GM21360 (cell line): ENCODE measurements around the gene PPIP5K2.
A peak's percentile ranks its signal among the peaks of the same experiment; 100 is the strongest.
"Not testable (repeated sequence)": the region's sequence is repeated elsewhere in the genome, so short reads cannot be mapped to it uniquely, and the experiment has no call there.

Experiments
- ATAC-seq: cut with Tn5 transposase; IDR thresholded peaks from one replicate; pipeline ENCODE4 v1.9.1; 2021; ENCODE audit warnings: mild to moderate bottlenecking, moderate library complexity; ENCODE audit not compliant: unreplicated experiment

PPIP5K2 gene

DNA sequence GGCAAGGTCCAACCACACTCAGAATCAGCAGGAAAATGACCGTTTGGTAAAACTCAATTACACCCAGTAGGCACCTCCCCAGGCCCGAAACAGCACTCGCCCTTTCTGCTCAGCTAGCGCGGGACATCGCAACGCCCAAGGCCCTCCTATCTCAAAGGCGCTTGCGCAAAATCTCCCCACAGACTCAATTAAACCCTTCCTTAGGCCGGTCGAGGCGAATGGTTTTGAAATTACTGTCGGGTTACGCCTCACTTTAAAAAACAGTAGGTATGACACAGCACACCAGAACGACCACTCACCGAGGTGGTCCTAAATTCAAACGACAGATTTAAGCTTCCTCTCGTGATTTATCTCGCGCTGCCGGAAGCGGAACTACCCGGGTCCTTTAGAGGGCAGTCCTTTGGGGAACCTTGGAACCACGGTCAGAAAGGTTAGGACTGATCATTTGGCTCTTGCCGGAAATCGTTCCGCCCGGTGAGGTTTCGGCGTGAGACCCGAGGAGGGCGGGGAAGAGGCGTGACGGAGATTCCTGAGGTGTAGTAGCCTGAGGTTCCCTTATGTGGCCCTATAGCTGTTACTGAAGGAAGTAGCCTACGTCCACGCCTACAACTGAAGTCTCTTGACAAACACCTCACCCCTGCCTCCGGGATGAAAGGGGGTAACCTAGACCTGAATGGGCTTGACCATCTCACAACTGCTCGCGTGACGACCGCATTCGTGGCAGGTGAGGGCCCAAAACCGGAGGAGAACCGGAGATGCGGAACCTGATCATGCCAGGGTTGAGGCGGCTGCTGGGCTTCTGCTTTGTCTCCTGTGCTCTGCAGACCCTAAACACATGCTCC lies at the start of gene PPIP5K2, which contains the start of gene GIN1:
TSS of gene PPIP5K2 (plus strand) at position 537 of the 842 bp plus-strand sequence. CDS start 9,289 bp downstream, outside the sequence.
TSS of gene GIN1 (minus strand) at position 374 of the 842 bp plus-strand sequence. CDS start 11,431 bp downstream, outside the sequence.
- ATAC-seq, result peak; percentile 93

DNA sequence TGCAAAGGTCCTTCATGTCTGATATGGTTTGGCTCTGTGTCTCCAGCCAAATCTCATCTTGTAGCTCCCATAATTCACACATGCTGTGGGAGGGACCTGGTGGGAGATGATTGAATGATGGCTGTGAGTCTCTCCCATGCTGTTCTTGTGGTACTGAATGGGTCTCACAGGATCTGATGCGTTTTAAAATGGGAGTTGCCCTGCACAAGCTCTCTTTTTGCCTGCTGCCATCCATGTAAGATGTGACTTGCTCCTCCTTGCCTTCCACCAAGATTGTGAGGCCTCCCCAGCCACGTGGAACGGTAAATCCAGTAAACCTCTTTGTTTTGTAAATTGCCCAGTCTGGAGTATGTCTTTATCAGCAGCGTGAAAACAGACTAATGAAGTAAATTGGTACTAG lies 46.6 kb upstream of the PPIP5K2 start:
- not testable (repeated sequence) for ATAC-seq

DNA sequence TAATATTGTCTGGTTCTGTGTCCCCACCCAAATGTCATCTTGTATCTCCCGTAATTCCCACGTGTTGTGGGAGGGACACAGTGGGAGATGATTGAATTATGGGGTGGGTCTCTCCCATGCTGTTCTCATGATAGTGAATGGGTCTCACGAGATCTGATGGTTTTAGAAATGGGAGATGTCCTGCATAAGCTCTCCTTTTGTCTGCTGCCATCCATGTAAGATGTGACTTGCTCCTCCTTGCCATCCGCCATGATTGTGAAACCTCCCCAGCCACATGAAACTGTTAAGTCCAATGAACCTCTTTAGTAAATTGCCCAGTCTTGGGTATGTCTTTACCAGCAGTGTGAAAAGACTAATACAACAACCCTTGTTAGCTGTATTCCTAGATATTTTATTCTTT lies 44.7 kb upstream of the PPIP5K2 start:
- no peak for ATAC-seq

DNA sequence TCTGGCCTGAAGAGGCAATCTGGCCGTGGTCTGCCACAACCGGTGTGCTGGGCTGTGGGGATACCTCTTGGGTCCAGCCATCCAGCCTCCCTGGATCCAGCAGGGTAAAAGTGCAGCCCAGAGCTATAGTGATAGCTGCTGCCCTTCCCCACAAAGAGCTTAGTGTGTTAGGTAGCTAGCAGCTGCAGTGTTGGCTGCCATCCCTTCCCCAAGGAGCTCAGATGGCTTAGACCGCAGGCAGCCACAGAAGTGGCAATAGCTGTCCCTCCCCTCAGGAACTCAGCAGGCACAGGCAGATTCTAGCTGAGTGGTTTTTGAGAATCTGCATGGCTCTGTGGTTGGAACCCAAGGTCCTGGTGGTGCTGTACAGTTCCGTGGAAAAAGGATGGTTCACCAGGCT lies 40.3 kb upstream of the PPIP5K2 start:
- ATAC-seq, result no peak

DNA sequence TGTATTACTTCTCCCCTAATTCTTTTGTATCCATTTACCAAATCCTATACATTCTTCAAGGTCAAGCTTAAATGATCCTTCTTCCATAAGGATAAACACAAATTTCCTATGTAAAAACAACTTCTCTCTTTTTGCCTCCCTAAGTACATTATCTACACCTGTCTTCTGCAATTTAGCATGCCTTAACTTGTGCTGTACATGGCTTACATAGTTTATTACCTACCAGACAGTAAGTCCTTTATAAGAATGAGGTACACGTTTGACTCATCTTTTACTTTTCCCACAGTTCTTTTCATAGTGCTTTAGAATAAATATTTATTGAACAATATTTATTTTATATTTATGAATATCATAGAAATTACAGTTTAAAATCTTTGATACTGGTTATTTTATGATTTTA lies 33.6 kb upstream of the PPIP5K2 start:
- no peak for ATAC-seq

DNA sequence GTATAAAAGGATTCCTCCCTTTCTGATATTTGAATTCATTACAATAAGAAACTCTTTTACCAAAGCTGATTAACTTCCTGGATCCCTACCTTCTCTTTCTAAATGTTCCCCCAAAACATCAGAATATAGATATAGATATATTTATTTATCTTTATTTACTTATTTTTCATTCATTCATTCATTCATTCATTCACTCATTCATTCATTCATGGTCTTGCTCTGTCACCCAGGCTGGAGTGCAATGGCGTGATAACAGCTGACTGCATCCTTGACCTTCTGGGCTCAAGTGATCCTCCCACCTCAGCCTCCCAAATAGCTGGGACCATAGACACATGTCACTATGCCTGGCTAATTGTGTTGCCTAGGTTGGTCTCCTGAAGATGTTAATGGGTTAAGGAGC lies 30.8 kb upstream of the PPIP5K2 start:
- ATAC-seq, result no peak

DNA sequence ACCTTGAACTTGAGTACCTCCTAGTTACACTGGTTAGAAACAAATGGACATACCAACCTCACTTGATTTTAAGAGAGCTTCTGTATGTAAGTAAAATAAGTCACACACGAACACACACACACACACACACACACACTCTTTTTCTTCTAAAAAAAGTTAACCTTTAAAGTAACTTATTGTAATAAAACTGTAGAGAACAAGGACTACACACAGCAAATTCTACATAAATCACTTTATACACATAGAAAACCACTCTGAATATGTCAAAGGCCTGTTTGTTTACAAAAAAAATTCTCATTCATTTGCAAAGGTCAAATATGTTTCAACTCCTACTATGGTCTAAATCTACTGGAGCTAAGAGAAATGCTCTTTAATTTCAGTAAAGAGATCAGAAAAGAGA lies 29.3 kb upstream of the PPIP5K2 start:
- no peak for ATAC-seq

DNA sequence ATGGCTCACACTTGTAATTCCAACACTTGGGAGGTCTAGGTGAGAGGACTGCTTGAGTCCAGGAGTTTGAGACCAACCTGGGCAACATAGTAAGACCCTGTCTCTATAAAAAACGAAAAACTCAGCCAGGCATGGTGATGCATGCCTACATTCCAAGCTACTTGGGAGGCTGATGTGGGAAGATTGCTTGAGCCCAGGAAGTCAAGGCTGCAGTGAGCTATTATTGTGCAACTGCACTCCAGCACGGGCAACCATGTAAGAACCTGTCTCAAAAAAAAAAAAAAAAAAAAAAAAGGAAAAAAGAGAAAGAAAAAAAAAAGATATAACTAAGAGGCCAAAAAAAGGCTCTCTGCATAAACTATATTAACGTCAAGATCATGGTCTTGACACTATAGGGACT lies 27.4 kb upstream of the PPIP5K2 start:
- ATAC-seq, result no peak

DNA sequence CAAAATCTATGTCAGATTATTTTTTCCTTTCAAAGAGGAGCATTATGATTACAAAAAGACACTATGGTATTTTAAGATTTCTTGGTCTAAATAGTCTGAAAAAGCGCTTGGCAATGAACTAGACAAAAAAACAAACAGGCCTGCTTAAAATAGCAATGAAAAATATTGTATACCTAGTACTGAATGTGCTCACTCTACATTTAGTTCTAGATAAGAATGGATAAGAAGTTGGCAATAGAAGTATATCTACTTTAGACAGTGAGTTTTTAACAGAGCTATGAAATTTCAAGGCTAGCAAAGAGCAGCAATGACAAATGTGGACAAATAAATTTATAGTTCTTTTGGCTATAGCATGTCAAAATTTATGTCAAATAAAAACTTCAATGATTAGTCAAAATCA lies 26.4 kb upstream of the PPIP5K2 start:
- ATAC-seq, result no peak

DNA sequence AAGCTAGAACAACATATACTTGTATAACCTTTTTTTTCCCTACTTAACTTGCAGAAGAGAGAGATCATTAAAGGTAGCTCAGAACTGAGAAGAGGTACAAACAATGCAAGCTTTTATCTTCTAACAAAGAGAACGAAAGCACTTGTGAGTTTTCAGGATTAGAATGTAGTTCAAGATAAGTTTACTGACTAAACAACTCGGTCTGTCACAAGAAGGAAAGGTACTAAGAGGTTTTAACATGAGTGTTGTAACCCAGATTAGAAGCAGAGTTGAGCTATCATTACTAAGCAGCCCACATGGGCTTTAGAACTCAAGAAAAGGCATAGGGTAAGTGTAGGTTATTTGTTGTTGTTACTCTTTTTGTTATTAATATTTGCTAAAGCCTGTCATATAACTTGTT lies 25.4 kb upstream of the PPIP5K2 start:
- no peak for ATAC-seq

DNA sequence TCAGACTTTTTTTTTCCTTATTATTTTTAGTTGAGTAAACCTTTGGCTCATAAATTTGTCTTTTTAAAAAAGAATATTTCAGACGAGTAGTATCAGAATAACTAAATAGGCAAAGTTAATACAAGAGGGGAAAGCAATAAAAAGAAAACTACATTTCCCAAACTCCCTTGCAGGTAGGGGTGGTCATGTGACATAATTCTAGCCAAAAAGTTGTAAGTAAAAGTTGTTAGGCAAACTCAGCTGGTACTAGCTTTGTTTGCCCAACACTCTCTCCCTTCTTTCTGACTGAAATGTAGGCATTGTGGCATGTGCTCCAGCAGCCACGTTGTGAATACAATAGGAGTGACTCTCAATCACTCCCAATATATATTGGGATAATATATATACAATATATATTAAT lies 21.1 kb upstream of the PPIP5K2 start:
- no peak for ATAC-seq

DNA sequence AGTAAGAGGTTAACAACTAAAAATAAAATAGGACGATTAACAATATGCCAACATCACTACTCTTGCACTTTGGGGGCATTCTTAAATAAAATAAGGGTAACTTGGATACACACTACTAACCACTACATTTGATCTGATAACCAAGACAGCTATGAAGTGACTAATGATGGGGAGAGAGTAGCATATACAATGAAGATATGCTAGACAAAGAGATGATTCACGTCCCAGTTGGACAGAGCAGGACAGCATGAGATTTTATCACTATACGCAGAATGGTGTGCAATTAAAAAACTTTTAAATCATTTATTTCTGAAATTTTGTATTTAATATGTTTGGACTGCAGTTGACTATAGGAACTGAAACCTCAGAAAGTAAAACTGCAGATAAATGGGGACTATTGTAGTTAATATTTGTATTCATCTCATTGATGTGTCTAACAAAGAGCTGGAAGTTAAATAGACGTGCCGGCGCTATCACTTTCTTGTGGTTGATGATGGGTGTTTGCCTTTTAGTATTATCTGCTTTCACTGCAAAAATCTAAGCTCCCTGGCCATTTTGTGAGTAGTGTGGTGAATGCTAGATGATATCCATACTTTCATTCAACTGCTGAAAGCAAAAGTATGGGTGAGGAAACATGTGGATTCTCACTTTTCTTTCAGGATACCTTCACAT lies 18.9 kb upstream of the PPIP5K2 start:
- ATAC-seq, result no peak

DNA sequence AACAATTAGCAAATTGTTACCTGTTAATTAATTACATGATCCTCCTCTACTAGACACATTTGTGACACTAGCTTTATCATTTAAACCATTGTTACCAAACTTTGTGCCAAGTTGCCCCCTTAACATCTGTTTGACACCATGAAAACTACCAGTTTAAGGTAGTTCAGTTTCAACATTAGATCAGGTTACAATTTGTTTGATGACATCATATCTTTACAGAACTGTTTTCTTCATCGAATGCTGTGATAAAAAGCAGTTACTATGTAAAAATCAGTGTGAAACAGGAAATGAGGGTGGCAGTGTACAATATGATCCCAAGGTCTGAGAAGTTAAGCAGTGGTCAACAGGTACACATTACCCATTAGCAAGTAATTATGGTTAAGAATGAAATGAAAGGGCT lies 17.9 kb upstream of the PPIP5K2 start:
- ATAC-seq, result no peak

DNA sequence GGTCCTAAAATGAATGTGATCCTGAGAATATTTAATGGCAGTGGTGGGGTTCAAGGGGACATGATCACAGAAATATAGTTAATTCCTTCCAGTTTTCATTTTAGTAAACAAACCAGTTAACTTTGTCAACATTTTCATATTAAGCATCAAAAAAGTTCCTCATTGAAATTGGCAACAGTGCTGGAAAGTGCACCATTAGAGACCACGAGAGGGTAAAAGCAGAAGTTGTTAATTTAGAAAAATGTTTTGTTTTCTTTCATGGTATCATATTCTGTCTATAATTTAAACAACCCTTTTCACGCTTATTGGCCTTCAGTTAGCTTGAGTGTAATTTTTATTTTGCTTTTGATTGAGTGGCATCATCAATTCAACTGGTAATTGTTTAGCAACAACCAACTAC lies 12.0 kb upstream of the PPIP5K2 start:
- no peak for ATAC-seq

DNA sequence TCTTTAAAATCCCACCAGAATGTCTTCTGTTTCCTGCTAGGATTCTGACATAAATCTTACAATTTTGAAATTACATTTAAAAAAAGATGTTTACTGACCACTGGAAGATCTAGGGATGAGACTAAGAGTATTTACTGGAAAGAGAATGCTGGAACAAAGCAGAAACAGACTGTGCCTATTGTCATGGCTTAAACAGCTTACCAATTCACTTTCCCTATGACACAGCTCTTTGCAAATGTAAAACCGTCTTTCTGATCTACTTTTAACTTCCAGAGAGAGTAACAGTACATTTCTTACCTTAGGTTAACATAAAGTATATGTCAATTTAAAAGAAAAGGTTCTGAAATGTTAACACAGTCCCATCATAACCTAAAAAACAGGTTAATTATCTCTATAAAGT lies 10.8 kb upstream of the PPIP5K2 start:
- no peak for ATAC-seq

DNA sequence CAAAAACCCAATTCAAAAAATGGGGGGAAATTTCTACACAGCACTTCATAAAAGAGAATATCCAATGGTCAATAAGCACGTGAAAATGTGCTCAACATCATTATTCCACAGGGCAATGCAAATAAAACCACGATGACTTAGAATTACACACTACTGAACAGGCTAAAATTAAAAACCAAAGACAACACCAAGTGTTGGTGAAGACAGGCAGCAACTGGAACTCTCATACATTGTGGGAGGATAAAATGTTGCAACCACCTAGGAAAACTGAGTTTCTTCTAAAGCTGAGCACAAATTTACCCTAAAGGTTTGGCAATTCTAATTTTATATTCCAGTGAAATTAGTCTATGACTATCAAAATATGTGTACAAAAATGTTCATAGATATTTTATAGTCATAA lies 9.7 kb upstream of the PPIP5K2 start:
- ATAC-seq, result no peak

DNA sequence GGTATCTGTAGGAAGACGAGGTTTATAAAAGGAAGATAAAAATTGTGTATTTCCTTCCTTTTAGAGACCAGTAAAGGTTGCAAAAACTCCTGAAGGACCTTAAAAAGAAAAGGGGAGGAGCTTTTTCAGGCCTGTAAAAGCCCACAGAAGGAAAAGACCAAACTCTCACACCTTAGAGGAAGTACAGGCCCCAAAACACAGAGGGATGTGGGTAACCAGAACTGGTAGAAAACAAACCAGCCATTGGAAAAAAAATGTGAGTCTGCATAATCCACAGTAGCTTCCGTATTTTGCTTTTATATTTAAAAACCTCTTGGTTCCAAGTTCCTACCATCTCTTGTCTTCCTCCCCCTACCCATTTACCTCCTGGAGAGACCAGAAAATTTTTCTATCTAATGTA lies 8.6 kb upstream of the PPIP5K2 start:
- no peak for ATAC-seq

DNA sequence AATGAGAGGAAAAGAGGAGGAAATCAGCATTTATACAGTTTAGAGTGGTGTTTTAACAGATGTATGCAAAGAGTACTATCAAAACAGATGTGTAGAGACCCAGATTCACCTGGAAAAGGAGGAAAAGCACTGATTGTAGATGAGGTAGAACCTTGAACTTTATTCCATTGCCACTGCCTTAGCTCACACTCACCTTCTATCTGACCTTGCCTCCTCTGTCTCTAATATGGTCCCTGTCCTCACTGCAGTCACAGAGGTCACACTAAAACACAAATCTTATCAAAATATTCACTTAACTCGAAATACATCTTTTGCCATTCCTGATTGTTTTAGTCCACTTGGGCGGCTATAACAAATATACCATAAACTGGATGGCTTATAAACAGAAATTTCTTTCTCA lies 7.2 kb upstream of the PPIP5K2 start:
- ATAC-seq, result no peak

DNA sequence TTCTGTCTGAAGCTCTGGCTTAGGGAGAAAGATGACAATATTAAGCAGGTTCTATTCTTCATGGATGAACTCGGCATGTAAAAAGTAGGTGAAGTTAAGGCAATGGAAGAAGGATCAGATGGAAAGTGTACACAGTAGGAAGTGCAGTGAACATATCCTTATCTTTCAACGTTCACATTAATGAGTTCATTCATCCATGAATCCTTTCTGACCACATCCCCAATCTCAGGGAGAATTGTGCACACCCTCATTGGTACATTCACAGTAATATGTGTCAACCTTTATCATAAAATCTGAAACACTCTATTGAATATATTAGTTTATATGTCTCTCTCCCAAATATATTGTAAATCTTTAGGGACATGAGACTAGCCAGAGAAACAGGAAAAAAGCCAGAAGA lies 5.7 kb upstream of the PPIP5K2 start:
- ATAC-seq, result no peak

DNA sequence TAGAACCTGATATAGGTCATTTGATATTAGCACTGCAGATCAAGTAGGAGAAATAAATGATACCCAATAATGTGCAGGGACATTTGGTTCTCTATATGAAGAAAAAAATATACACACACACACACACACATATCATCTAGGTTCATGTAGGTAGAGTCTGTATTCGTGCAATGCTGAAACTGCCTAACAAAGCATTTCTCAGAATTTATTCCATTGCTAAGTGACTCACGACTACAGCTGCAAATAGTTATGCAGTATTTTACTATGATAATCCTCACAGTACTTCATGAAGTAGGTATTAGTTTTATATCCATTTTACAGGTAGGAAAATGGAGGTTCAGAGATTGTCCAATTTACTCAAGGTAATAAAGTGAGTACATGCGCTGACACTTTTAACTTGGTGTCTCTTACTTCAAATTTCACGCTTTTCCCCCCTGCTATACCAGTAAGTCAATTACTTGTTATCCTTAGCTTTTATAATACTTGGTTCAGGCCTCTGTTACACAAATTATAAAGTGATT lies 2.6 kb upstream of the PPIP5K2 start:
- ATAC-seq, result no peak

DNA sequence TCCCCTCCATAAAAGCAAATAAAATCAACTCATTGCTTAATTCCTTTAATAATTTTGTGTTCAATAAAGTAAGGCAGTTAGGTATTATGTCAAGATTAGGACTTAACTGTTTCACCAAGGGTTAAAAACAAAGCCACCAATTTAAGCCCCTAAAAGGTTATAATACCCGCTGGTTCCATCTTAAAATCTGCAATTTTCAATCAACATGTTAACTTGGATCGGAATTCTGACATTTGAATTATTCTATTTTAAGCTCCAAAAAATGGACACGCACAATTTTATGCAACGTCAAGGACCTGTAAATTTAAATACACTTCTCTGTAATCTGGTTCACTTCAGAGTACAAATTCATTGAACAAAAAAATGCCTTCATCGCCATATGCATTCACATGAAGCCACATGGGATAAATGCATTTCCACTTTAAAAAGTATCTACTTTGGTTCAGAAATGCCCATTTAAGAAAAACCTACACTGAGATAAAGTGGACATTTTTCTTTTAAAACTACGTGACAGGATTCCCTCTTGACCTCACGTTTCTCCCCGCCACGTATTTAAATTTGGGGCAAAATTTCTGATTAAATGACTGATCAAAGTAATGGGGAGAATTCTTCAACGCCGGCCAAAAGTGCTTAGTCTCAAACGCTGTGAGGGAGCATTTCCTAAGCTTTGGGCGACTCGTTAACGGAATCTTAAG lies 884 bp upstream of the PPIP5K2 start:
- no peak for ATAC-seq
